Measurements from ENCODE around the gene MLH3.

DNA sequence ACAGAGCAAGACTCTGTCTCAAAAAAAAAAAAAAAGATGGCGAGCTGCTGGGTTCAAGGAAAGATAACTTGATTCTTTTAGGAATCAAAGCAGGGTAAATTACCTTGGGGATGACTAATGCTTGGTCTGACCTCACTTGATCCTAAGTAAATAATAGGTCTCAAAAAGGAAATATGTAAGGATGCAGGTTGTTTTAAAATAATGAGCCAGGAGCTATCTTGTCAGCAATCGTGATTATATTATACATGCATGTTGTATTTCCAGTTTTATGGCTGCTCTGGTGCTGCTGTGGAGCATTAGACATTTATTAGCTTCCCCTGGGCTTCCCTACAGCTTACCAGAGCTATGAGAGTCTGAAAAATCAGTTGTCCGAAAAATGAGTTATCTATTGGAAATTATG, 45.9 kb downstream of the MLH3 start:
- TF ChIP-seq, protein P1, sequence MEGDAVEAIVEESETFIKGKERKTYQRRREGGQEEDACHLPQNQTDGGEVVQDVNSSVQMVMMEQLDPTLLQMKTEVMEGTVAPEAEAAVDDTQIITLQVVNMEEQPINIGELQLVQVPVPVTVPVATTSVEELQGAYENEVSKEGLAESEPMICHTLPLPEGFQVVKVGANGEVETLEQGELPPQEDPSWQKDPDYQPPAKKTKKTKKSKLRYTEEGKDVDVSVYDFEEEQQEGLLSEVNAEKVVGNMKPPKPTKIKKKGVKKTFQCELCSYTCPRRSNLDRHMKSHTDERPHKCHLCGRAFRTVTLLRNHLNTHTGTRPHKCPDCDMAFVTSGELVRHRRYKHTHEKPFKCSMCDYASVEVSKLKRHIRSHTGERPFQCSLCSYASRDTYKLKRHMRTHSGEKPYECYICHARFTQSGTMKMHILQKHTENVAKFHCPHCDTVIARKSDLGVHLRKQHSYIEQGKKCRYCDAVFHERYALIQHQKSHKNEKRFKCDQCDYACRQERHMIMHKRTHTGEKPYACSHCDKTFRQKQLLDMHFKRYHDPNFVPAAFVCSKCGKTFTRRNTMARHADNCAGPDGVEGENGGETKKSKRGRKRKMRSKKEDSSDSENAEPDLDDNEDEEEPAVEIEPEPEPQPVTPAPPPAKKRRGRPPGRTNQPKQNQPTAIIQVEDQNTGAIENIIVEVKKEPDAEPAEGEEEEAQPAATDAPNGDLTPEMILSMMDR (conservative IDR thresholded peaks at IDR 0.05; ENCODE audit: low read length), result no peak
- TF ChIP-seq EZH2phosphoT487 (IDR thresholded peaks at IDR 0.05; ENCODE audit: borderline replicate concordance), result no peak

All from Loucy (cell line).